Glutamatergic neuron (in vitro differentiated cells): ENCODE measurements around the gene ATRNL1. TPM values are rescaled to one million over a fixed set of nuclear protein-coding genes. Genes with fewer than 3 reads are reported as not detected.
"Not testable (repeated sequence)": the region's sequence is repeated elsewhere in the genome, so short reads cannot be mapped to it uniquely, and the experiment has no call there.

Source experiments
- DNase-seq: peaks from one replicate; pipeline ENCODE4 v3.0.0; 2022
- H3K27ac Mint-ChIP-seq: one replicate; pipeline ENCODE4 v1.8.0; 2020; ENCODE audit warnings: mild to moderate bottlenecking, mixed read lengths, inconsistent platforms; ENCODE audit not compliant: unreplicated experiment
- H3K27me3 Mint-ChIP-seq: one replicate; pipeline ENCODE4 v1.8.0; 2020; ENCODE audit warnings: mild to moderate bottlenecking, moderate library complexity, mixed read lengths, inconsistent platforms; ENCODE audit not compliant: unreplicated experiment
- H3K36me3 Mint-ChIP-seq: one replicate; pipeline ENCODE4 v1.8.0; 2020; ENCODE audit warnings: mild to moderate bottlenecking, mixed read lengths, inconsistent platforms; ENCODE audit not compliant: unreplicated experiment
- H3K4me1 Mint-ChIP-seq: one replicate; pipeline ENCODE4 v1.8.0; 2020; ENCODE audit warnings: mild to moderate bottlenecking, low read depth, mixed read lengths, inconsistent platforms; ENCODE audit not compliant: unreplicated experiment
- H3K4me3 Mint-ChIP-seq: one replicate; pipeline ENCODE4 v1.8.0; 2020; ENCODE audit warnings: mild to moderate bottlenecking, mixed read lengths, inconsistent platforms; ENCODE audit not compliant: unreplicated experiment
- H3K9me3 Mint-ChIP-seq: one replicate; pipeline ENCODE4 v1.8.0; 2020; ENCODE audit warnings: mild to moderate bottlenecking, moderate library complexity, mixed read lengths, inconsistent platforms; ENCODE audit not compliant: unreplicated experiment
- total RNA-seq: library from RNA; stranded (reverse); fragmentation: NEBNext Ultra II Directional; extraction: Animal tissue kit (Norgen Biotek cat#: 25700); gene quantifications from one replicate; pipeline ENCODE4 v1.2.1, GENCODE V29; 2021; ENCODE audit not compliant: unreplicated experiment
- TF ChIP-seq, protein P1 (sequence below): fragments of 200-600 bp; sonication (generic); IDR thresholded peaks from one replicate; pipeline ENCODE4 v1.5.0; 2021; ENCODE audit not compliant: partially characterized antibody, unreplicated experiment

ATRNL1 gene
- total RNA-seq, 1 donor from 2014 or later: 35.9 TPM

GRCh38 chr10:115720121-115720520, 627.0 kb downstream of the ATRNL1 start:
- no peak for DNase-seq
- Mint-ChIP-seq H3K27ac (no peak overlapping the region), H3K9me3 (no peaks in the 10 kb centered on the region), H3K27me3 (no peaks in the 10 kb centered on the region), H3K4me3 (no peak overlapping the region), H3K36me3 (no peaks in the 10 kb centered on the region), H3K4me1 (peaks cover 7% of the 10 kb centered on the region)
- TF ChIP-seq, protein P1, sequence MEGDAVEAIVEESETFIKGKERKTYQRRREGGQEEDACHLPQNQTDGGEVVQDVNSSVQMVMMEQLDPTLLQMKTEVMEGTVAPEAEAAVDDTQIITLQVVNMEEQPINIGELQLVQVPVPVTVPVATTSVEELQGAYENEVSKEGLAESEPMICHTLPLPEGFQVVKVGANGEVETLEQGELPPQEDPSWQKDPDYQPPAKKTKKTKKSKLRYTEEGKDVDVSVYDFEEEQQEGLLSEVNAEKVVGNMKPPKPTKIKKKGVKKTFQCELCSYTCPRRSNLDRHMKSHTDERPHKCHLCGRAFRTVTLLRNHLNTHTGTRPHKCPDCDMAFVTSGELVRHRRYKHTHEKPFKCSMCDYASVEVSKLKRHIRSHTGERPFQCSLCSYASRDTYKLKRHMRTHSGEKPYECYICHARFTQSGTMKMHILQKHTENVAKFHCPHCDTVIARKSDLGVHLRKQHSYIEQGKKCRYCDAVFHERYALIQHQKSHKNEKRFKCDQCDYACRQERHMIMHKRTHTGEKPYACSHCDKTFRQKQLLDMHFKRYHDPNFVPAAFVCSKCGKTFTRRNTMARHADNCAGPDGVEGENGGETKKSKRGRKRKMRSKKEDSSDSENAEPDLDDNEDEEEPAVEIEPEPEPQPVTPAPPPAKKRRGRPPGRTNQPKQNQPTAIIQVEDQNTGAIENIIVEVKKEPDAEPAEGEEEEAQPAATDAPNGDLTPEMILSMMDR: no peak

- peak overlapping the region; percentile 28 for H3K27ac Mint-ChIP-seq
- no peaks in the 10 kb centered on the region for H3K36me3 Mint-ChIP-seq
- no peaks in the 10 kb centered on the region for H3K9me3 Mint-ChIP-seq
- H3K4me1 Mint-ChIP-seq: peaks cover 22% of the 10 kb centered on the region
- peak; percentile 23 for DNase-seq
- no peak overlapping the region for H3K4me3 Mint-ChIP-seq
- TF ChIP-seq, protein P1: no peak
- no peaks in the 10 kb centered on the region for H3K27me3 Mint-ChIP-seq
Measured at GRCh38 chr10:115727129-115727528, 634.0 kb downstream of the ATRNL1 start.

GRCh38 chr10:115744089-115744488, 650.9 kb downstream of the ATRNL1 start:
- Mint-ChIP-seq H3K4me3 (no peak overlapping the region), H3K9me3 (no peaks in the 10 kb centered on the region), H3K27me3 (no peaks in the 10 kb centered on the region), H3K36me3 (no peaks in the 10 kb centered on the region), H3K4me1 (no peaks in the 10 kb centered on the region), H3K27ac (no peak overlapping the region)
- TF ChIP-seq, protein P1: no peak
- DNase-seq: no peak

DNA sequence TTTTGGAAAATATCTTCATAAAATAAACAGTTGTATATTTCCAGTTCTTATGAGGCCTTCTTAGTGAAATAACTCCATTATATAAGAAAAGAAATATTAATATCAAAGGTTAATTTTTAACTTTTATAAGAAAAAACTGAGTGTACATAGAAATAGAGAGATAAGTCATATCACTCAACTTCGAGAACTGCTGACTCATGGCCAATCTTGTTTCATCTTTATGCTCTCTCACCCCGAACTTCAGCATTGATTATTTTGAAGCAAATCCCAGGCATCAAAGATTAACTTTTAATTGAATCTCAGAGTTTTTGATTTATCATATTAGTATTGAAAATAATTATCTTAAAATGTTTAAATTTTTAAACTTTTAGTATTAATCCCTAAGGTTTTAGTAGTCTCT, 652.8 kb downstream of the ATRNL1 start:
- H3K4me1 Mint-ChIP-seq: no peaks in the 10 kb centered on the region
- no peaks in the 10 kb centered on the region for H3K27me3 Mint-ChIP-seq
- no peak for DNase-seq
- TF ChIP-seq, protein P1: no peak
- no peaks in the 10 kb centered on the region for H3K9me3 Mint-ChIP-seq
- no peak overlapping the region for H3K27ac Mint-ChIP-seq
- H3K4me3 Mint-ChIP-seq: no peak overlapping the region
- H3K36me3 Mint-ChIP-seq: no peaks in the 10 kb centered on the region

GRCh38 chr10:115747811-115748210, 654.6 kb downstream of the ATRNL1 start:
- no peak overlapping the region for H3K27ac Mint-ChIP-seq

GRCh38 chr10:115758488-115758887, 665.3 kb downstream of the ATRNL1 start:
- DNase-seq, H3K4me3 Mint-ChIP-seq, H3K4me1 Mint-ChIP-seq, H3K27me3 Mint-ChIP-seq, H3K9me3 Mint-ChIP-seq, H3K27ac Mint-ChIP-seq: not testable (repeated sequence)
- peaks cover 15% of the 10 kb centered on the region for H3K36me3 Mint-ChIP-seq

More at GRCh38 chr10:115747811-115748210, 654.6 kb downstream of the ATRNL1 start:
- H3K36me3 Mint-ChIP-seq: no peaks in the 10 kb centered on the region
- H3K27me3 Mint-ChIP-seq: no peaks in the 10 kb centered on the region
- no peaks in the 10 kb centered on the region for H3K4me1 Mint-ChIP-seq
- DNase-seq: no peak
- H3K4me3 Mint-ChIP-seq: no peak overlapping the region
- TF ChIP-seq, protein P1: no peak
- H3K9me3 Mint-ChIP-seq: no peaks in the 10 kb centered on the region
